Astrocyte of the cerebellum (primary cell): ENCODE results near the gene VENTX.

Source experiments
- DNase-seq: peaks from one replicate; pipeline ENCODE4 v3.0.0-alpha.2; 2011; ENCODE audit warnings: low read depth
- H3K4me3 ChIP-seq: 2 replicates; pipeline ENCODE4 v1.5.1; 2011; ENCODE audit warnings: mild to moderate bottlenecking, low read depth, low read length, moderate library complexity
- in situ Hi-C: cut with HindIII; loops from 2 replicates; pipeline ENCODE4 v1.10.0; 2017; ENCODE audit warnings: low sequenced_read_pairs
- TF ChIP-seq, protein P1 (sequence below): IDR thresholded peaks from 2 replicates; pipeline ENCODE4 v1.5.1; 2012; ENCODE audit warnings: low read length, low read depth, moderate library complexity, mild to moderate bottlenecking; ENCODE audit errors: missing control alignments

Gene VENTX

DNA sequence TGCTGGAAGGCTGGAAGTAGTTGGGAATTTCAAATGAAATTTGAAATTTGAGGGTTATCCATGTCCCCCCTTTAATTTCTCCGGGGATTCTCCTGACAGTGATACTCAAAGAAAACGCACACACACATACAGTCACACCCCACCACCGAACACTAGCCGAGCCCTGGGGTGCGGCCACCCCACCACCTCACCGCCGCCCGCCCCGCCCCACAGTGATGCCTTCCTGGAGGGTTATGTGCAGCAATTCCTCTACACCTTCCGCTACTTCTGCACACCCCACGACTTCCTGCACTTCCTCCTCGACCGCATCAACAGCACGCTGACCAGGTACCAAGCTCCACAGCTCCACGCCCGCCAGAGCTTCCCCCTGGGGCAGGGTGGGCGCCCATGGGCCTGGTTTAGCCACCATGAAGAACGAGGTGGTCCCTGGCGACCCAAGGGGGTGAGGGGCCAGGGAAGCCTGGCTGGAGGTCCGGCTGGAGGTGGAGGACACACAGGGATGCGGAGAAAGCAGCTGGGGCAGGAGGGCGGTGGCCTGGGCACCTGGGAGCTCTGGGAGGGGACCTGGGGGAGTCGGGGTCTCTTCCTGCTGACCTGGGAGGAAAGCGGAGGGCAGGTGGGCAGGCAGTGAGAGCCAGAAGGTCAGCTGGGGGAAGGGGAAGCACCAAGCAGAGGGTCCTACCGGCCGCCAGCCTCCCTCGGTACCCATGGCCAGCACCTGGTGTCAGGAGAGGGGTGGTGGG is 27.1 kb upstream of the VENTX start:
- in situ Hi-C loops, result no loop called here
- no peak for DNase-seq
- TF ChIP-seq, protein P1, sequence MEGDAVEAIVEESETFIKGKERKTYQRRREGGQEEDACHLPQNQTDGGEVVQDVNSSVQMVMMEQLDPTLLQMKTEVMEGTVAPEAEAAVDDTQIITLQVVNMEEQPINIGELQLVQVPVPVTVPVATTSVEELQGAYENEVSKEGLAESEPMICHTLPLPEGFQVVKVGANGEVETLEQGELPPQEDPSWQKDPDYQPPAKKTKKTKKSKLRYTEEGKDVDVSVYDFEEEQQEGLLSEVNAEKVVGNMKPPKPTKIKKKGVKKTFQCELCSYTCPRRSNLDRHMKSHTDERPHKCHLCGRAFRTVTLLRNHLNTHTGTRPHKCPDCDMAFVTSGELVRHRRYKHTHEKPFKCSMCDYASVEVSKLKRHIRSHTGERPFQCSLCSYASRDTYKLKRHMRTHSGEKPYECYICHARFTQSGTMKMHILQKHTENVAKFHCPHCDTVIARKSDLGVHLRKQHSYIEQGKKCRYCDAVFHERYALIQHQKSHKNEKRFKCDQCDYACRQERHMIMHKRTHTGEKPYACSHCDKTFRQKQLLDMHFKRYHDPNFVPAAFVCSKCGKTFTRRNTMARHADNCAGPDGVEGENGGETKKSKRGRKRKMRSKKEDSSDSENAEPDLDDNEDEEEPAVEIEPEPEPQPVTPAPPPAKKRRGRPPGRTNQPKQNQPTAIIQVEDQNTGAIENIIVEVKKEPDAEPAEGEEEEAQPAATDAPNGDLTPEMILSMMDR, result no peak
- no peak overlapping the region for H3K4me3 ChIP-seq

DNA sequence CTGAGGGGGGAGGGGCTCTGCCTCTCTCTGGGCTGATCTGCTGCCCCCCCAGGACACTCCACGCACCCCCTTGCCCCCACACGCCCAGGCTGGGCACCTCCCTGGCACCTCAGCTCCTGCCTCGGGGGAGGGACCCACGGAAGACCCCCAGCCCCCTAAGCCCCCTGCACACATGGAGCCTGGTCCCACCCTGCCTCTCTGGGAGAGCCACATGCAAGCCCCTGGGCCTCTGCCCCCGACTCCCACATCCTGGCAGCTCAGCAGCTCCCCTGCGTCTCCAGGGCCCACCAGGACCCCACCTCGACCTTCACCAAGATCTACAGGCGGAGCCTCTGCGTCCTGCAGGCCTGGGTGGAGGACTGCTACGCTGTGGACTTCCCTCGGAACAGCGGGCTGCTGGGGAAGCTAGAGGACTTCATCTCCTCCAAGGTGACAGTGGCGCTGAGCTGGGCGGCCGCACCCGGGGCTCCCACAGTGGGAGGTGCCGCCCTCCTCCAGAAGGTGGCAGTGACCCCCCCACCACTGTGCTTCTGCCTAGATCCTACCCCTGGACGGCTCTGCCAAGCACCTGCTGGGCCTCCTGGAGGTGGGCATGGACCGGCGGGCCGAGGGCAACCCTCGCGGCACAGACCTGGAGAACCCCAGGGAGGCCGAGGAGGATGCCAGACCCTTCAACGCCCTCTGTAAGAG is 26.4 kb upstream of the VENTX start:
- TF ChIP-seq, protein P1, result no peak
- in situ Hi-C loops, result no loop called here
- DNase-seq, result no peak
- no peak overlapping the region for H3K4me3 ChIP-seq

DNA sequence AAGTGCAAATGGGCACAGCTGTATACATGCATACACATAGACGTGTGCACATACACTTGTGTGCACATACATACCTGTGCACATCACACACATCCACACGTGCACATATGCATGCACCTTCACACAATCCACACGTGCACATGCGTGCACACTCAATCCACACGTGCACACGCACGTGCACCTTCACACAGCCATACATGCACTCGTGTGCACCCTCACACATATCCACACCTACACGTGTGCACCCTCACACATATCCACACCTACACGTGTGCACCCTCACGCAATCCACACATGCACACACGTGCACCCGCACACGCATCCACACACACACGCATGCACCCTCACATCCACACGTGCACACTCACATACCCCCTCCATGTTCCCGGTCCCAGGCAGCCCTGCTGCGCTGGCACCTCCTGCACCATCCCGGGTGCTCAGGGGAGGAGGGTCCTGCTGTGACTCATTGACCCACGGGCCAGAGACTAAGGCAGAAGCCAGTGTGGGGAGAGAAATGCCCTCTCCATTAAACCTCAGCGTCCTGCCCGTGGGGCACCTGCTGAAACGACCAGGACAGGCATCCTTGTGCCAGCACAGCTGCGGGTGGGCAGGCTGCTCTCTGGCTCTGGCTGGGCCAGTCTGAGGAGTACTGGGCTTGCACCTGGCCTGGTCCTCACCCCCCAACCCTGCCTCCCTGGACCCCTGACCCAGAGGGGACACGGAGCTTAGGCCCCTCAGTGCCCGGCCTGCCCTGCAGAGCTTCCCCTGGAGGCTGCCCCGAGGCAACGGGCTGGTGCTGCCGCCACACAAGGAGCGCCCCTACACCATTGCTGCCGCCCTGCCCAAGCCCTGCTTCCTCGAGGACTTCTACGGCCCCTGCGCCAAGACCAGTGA is 25.4 kb upstream of the VENTX start:
- H3K4me3 ChIP-seq, result no peak overlapping the region
- no peak for DNase-seq
- TF ChIP-seq, protein P1, result no peak
- in situ Hi-C loops, result no loop called here

DNA sequence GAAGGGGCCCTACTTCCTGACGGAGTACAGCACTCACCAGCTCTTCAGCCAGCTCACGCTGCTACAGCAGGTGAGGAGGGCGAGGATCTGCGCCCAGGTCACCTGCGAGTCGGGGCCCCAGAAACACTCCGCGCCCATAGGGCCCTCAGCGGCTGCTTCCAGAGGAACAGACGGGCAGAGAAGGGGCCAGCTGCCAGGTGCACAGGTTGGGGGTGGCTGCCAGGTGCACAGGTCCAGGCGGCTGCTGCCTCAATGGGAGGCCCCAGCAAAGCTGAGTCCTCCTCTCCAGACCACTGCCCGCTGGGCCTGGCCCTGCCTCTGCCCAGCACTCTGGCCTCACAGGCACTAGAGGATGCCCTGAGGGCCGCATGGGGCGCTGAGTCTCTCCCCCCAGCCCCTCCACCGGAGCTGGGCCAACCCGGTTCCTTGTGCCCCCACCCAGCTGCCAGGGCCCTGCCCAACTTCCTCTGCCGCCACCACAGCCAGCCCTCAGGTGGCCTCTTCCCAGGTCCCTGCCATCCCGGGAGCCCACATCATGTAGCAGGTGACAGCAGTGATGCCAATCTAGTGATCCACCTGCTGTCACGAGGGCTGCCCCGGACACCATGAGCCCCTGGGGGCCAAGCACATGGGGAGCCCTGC is 24.7 kb upstream of the VENTX start:
- no peak overlapping the region for H3K4me3 ChIP-seq
- DNase-seq, result no peak
- TF ChIP-seq, protein P1, result no peak
- in situ Hi-C loops, result no loop called here

DNA sequence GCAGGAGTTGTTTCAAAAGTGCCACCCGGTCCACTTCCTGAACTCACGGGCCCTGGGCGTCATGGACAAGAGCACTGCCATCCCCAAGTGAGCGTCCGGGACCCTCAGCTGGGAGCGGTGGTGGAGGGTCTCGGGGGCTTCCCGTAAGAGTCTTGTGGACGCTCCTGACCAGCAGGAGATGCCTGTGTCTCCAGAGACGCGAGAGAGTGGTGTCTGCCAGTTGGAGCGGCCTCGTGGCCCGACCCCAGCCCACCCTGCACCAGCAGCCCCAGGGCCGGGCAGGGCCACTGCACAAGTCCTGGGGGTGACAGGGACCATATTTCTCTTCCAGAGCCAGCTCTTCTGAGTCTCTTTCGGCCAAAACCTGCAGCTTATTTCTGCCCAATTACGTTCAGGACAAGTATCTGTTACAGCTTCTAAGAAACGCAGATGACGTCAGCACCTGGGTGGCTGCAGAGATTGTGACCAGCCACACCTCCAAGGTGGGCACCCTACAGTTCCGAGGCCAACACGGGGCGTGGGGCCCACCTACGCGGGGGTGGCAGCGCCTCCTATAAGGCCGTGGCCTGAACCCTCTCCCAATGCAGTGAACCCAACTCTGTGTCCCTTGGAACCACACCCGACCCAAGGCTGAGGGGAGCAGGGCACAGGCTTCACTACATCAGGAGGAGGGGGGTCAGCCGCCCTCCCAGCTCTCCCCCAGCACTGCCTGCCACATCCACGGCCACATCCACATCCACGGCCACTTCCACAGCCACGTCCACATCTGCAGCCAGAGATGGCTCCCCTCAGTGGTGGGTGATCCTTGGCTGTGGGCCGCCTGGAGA is 23.8 kb upstream of the VENTX start:
- TF ChIP-seq, protein P1, result no peak
- no peak for DNase-seq
- in situ Hi-C loops, result no loop called here
- no peak overlapping the region for H3K4me3 ChIP-seq
